ES-I3 (cell line): ENCODE results near the gene PITPNC1.
"Not testable (repeated sequence)": the region's sequence is repeated elsewhere in the genome, so short reads cannot be mapped to it uniquely, and the experiment has no call there.

ENCODE experiments used
- H3K36me3 ChIP-seq: 2 replicates; pipeline ENCODE4 v1.6.1; 2013; ENCODE audit warnings: mild to moderate bottlenecking, low read length, control low read depth, moderate library complexity; ENCODE audit not compliant: insufficient read depth
- H3K4me1 ChIP-seq: 2 replicates; pipeline ENCODE4 v1.6.1; 2013; ENCODE audit warnings: mild to moderate bottlenecking, control low read depth, low read length; ENCODE audit not compliant: insufficient read depth
- H3K9ac ChIP-seq: 2 replicates; pipeline ENCODE4 v1.6.1; 2013; ENCODE audit warnings: low read depth, mild to moderate bottlenecking, low read length, moderate library complexity
- H3K9me3 ChIP-seq: 2 replicates; pipeline ENCODE4 v1.6.1; 2013; ENCODE audit warnings: mild to moderate bottlenecking, low read length, moderate library complexity; ENCODE audit not compliant: control insufficient read depth, insufficient read depth

PITPNC1 gene

DNA sequence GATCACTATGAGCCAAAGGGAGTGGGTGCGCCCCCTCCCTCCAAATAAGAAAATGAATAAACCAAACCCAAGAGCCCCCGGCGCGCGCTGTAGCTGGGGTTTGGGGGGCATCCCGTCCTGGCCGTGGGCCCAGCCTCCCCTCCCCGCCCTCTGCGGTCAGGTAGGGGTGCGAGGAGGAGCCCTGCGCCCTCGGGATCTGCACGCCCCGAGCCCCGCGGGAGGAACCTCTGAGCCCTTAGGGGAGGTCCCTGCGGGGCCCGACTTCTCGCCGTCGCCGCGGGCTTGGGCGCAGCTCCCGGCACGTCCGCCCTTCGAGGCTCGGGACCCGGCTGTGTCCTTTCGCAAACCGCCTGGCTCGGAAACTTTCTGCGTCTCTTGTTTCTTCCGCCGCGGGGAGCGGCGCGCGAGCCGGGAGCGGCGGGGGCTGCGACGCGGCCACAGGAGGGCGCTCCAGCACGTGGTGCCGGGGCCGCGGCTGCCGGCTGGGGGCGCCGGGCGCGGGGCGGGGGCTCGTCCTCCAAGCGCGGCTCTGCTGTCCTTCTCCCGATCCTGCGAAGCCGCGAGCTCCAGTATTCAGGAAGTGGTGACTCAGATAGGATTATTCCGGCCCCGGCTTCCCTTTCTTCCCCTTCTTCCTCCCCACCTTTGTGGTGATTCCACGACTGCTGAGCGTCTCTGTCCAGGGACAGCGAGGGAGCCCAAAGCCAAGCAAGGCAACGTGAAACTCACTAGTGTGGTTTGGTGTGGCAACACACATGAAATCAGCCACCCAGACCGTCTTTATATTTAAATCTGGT lies 1.6 kb downstream of the PITPNC1 start:
- H3K4me1 ChIP-seq: peaks cover 18% of the 10 kb centered on the region

DNA sequence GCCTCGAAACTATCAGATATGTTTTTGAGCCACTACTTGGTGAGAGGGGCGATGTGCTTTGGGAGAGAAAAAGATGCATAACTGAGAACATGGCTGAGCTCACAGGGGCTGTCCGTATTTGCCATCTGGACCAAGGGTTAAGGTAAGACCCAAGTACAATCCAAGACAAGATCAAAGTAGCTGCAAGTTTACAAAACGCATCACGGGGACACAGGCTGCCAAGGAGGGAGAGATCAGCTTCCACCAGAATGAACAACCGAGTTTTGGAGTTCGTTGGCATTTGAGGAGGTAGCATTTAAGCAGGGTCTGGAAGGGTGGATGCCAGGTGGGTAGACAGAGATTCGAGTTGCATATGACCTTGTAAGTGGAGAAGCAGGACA lies 2.2 kb downstream of the PITPNC1 start:
- no peaks in the 10 kb centered on the region for H3K9me3 ChIP-seq
- peaks cover 18% of the 10 kb centered on the region for H3K4me1 ChIP-seq
- H3K36me3 ChIP-seq: no peaks in the 10 kb centered on the region
- peak overlapping the region; percentile 65 for H3K9ac ChIP-seq

More for the DNA sequence above, 1.6 kb downstream of the PITPNC1 start:
- H3K9ac ChIP-seq: peak overlapping the region; percentile 65
- H3K9me3 ChIP-seq: no peaks in the 10 kb centered on the region
- no peaks in the 10 kb centered on the region for H3K36me3 ChIP-seq

DNA sequence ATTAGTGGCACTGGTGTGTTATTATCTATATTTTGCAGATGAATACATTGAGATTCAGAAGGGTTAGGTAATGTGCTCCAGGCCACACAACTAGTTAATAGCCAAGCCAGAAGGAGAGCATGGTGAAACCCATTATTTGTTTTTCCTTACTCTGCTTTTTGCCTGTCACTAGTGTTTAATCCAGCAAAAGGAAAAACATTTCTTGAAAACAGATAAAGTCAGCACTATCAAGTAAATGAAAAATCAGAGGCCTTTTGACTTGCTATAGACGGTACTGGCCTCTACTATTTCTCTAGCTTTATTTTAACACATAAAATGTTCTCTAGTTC lies 4.8 kb downstream of the PITPNC1 start:
- H3K4me1 ChIP-seq: peaks cover 8% of the 10 kb centered on the region; the same call in 1 of the 2 replicates

DNA sequence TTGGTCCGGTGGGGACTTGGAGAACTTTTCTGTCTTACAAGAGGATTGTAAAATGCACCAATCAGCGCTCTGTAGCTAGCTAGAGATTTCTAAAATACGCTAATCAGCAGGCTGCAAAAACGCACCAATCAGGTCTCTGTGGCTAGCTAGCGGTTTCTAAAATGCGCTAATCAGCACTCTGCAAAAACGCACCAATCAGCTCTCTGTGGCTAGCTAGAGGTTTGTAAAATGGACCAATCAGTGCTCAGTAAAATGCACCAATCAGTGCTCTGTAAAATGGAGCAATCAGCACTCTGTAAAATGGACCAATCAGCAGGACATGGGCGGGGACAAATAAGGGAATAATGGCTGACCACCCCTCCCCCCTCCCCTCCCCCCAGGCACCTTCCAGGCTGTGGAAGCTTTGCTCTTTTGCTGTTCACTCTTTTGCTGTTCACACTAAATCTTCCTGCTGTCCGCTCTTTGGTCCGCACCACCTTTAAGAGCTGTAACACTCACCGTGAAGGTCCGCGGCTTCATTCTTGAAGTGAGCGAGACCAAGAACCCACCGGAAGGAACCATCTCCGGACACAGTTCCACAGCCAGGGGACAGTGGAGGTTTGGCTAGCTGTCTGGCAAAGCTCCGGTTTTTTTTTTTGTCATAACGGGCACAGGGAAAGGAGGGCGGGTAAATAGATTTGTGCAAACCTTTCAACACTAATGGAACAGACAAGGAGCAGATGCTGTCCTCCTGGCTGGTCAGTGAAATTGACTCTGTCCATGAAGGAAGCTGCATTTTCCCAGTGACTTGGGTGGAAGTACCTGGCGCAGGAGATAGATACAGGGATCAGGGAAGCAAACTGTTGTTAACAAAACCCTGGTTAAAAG lies 8.3 kb downstream of the PITPNC1 start:
- Histone ChIP-seq H3K9me3 (no peaks in the 10 kb centered on the region; the same call in 1 of the 2 replicates), H3K36me3 (no peaks in the 10 kb centered on the region), H3K9ac (no peak overlapping the region), H3K4me1 (peaks cover 2% of the 10 kb centered on the region)

More for the DNA sequence above, 4.8 kb downstream of the PITPNC1 start:
- H3K9ac ChIP-seq: no peak overlapping the region
- H3K36me3 ChIP-seq: no peaks in the 10 kb centered on the region
- H3K9me3 ChIP-seq: no peaks in the 10 kb centered on the region; the same call in 1 of the 2 replicates

DNA sequence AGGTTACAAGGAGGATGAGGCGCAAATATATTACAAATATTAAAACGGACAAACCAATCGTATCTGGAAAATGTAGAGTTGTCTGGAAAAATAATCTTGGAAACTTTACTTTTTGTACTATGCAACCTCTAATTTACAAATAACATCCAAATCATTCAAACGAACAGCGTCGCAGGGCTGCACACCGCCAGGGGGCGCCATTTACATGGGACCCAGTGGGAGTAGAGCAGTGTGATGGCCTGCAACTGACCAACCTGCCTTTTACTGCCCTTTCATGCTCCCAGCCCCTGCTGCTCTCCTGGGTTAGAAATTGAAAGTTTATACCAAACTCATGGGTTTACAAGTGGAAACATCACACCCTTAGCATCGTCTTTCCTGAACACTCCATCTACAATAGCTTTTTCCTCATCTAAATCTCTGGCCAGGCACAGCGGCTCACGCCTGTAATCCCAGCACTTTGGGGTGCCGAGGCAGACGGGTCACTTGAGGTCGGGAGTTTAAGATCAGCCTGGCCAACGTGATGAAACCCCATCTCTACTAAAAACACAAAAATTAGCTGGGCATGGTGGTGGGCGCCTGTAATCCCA lies 10.0 kb downstream of the PITPNC1 start:
- H3K9me3 ChIP-seq: no peaks in the 10 kb centered on the region; the same call in 1 of the 2 replicates

DNA sequence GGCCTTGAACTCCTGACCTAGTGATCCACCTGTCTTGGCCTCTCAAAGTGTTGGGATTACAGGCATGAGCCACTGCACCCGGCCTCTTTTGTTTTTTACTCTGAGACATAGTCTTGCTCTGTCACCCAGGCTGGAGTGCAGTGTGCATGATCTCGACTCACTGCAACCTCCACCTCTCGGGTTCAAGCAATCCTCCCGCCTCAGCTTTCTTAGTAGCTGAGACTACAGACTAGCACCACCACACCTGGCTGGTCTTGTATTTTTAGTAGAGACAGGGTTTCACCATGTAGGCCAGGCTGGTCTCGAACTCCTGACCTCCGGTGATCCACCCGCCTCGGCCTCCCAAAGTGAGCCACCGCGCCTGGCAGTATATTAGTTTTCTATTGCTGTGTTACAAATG lies 11.5 kb downstream of the PITPNC1 start:
- not testable (repeated sequence) for H3K36me3 ChIP-seq, H3K9me3 ChIP-seq, H3K4me1 ChIP-seq, H3K9ac ChIP-seq

More for the DNA sequence above, 10.0 kb downstream of the PITPNC1 start:
- Histone ChIP-seq H3K4me1 (peaks cover 4% of the 10 kb centered on the region), H3K36me3 (no peaks in the 10 kb centered on the region), H3K9ac (no peak overlapping the region)

DNA sequence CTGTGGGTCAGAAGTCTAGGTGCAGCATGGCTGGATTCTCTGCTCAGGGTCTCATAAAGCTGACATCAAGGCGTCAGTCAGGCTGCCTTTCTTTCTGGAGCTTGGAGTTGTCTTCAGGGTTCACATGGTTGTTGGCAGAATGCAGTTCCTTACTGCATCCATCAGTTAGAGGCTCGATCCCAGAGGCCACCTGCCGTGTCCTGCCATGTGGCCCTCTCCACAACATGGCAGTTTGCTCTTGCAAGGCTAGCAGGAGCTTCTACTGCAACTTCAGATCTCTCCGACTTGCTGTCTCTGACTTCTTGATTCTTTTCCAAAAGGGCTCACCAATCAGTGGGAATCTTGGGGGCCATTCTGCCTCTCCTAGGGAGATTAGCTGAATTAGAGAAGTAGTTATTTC lies 11.9 kb downstream of the PITPNC1 start:
- H3K4me1 ChIP-seq: peaks cover 4% of the 10 kb centered on the region
- H3K36me3 ChIP-seq: no peaks in the 10 kb centered on the region
- H3K9me3 ChIP-seq: no peaks in the 10 kb centered on the region; the same call in 1 of the 2 replicates
- no peak overlapping the region for H3K9ac ChIP-seq

DNA sequence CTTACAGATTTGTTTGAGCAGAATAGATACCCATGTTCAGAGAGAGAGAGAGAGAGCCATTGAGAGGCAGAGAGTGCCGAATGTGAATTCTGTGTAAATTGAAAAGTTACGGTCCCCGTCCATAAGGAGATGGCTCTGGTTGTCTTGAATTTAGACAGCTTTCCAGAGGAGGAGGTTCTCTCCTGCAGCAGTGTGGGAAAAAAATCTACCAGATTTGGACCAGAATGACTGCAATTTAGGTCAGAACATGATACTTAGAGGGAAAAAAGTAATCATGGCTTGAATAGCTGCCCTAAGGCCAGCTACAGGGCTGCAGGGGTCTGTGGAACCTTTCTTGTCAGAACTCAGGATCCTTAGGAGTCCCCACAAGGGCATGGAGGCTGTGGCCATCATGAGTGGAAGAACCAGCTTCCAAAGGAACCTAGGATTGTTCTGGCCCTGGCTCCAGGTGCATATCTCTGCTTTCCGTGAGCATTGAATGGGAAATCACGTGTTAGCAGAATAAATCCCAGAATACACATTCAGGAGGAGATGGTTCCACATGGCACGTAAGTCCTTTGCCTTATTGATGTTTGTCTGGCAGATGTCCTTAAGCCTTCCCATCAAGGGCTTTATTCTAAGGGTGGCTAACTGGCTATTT lies 13.0 kb downstream of the PITPNC1 start:
- H3K9me3 ChIP-seq: no peaks in the 10 kb centered on the region; the same call in 1 of the 2 replicates
- peaks cover 4% of the 10 kb centered on the region for H3K4me1 ChIP-seq
- H3K36me3 ChIP-seq: no peaks in the 10 kb centered on the region
- H3K9ac ChIP-seq: no peak overlapping the region

DNA sequence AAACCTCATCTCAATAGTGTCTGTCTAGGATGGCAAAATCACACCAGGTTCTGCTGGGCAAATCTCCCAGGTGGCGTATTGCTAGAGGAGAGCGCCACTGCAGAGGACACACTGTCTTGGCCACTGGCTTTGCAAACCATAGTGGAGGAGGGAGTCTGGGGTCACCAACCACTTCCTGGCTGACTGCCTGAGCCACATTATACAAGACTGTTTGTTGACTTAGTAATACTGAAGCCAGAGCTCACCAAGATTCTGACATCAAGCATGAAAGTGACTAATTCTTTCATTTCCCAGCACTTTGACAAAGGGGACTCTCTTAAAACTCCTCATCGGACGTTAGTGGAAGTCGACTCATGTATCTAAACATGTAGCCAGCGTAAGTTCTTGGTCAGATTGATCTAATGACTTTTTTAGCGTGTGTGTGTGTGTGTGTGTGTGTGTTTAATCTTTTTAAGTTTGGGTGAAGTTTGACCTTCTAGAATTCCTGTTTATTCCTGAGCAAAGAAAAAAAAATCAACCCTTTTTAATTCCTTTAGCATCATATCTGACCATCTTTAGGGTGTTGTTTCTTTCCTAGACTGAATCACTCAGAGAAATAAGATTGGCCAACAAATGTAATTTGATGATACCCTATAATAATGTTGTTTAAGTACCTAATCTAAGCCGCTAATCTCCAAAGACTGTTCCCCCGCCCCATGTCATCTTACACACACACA lies 13.7 kb downstream of the PITPNC1 start:
- Histone ChIP-seq H3K4me1 (peaks cover 4% of the 10 kb centered on the region), H3K9ac (no peak overlapping the region), H3K36me3 (no peaks in the 10 kb centered on the region), H3K9me3 (no peaks in the 10 kb centered on the region)

DNA sequence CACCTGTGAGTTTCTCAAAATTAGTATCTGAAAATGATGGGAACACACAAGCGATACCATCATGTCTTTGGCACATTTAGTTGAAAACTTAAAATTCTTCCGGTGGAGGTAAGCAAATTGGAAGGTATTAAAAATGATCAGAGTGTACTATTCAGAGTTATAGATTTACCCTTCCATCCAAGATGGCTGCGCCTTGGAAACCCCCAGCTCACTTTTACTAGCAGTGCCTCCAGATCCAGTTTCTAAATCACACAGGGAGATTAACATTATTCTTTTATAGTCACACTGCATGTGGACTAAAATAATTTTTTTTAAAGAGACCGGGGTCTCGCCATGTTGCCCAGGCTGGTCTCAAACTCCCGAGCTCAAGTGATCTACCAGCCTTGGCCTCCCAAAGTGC lies 15.0 kb downstream of the PITPNC1 start:
- Histone ChIP-seq H3K4me1 (peaks cover 4% of the 10 kb centered on the region), H3K9me3 (no peaks in the 10 kb centered on the region), H3K9ac (no peak overlapping the region), H3K36me3 (no peaks in the 10 kb centered on the region)

DNA sequence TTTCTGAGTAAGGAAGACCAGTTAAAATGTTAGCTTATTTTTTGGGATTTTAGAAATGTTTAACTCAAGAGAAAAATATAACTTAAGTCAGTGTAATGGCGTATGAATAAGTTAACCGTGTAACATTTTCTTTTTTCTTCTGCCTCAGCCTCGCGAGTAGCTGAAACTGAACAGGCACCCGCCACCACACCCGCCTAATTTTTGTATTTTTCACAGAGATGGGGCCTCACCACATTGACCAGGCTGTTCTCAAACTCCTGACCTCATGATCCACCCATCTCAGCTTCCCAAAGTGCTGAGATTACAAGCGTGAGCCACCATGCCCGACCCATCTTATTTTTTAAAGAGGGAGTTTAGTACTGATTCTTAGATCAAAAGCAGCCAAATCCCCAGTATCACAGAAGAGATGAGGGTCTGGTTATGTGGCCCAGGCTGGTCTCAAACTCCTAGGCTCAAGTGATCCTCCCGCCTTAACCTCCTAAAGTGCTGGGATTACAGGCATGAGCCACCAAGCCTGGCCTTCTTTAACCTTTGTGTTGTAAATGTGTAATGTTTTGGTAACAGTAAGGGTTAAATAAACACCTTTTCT lies 16.8 kb downstream of the PITPNC1 start:
- Histone ChIP-seq H3K36me3 (no peaks in the 10 kb centered on the region), H3K9me3 (no peaks in the 10 kb centered on the region), H3K4me1 (peaks cover 4% of the 10 kb centered on the region), H3K9ac (no peak overlapping the region)

DNA sequence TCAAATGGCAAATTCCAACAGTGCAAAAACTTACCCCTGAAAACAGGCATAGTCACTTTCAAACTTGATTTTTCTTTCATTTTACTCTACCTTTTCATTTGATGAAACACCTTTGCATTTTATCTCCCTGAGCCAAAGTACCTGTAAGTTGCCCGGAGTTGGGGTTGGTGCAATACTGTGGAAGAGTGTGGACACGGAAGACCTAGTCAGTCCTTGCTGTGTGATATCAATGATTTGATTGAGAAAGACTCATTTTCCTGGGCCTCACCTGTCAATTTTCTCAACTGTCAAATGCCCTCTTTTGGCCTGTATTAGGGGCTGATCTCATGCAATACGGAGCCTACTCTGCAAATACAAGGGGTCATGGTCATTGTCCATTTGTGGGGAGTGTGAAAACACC lies 22.6 kb downstream of the PITPNC1 start:
- H3K9ac ChIP-seq: no peak overlapping the region
- no peaks in the 10 kb centered on the region for H3K36me3 ChIP-seq
- H3K4me1 ChIP-seq: peaks cover 17% of the 10 kb centered on the region
- H3K9me3 ChIP-seq: no peaks in the 10 kb centered on the region

DNA sequence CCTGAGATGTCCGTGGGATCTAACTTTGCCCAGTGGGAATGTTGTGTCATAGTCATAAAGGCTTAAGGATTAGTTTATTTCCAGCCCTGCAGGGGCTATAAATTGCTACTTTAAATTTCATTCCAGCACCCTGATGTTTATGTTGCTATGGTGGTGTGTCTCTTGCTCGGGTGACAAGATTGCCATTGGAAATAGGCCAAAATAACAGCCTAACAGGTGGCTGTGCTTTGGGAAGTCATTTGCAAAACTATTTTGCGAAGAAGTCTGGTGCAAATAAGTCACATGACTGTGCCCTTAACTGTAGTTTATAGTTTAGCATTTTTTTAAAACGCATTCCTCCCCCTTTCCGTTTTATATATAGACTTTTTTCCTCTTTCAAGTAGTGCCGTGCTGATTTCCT lies 23.1 kb downstream of the PITPNC1 start:
- peaks cover 17% of the 10 kb centered on the region for H3K4me1 ChIP-seq
- no peaks in the 10 kb centered on the region; the same call in 1 of the 2 replicates for H3K36me3 ChIP-seq
- H3K9me3 ChIP-seq: no peaks in the 10 kb centered on the region
- H3K9ac ChIP-seq: no peak overlapping the region
